GM20000 (cell line): ENCODE results near the gene FAM124A.

ENCODE experiments used
- DNase-seq: peaks from one replicate; pipeline ENCODE4 v3.0.0; 2012; ENCODE audit warnings: low spot score
- CTCF ChIP-seq: IDR thresholded peaks from 2 replicates; pipeline ENCODE4 v1.5.1; 2012; ENCODE audit warnings: mild to moderate bottlenecking, control low read depth; ENCODE audit errors: extremely low read depth, missing control alignments

Gene FAM124A

GRCh38 chr13:51249255-51249654 is 27.1 kb downstream of the FAM124A start:
- DNase-seq = no peak
- no peak for TF ChIP-seq CTCF

- no peak for TF ChIP-seq CTCF
- DNase-seq = peak; percentile 61
Observed at GRCh38 chr13:51249770-51250741, 27.9 kb downstream of the FAM124A start.

GRCh38 chr13:51251480-51251879 is 29.3 kb downstream of the FAM124A start:
- TF ChIP-seq CTCF = no peak
- DNase-seq = no peak

- DNase-seq = peak; percentile 50
- TF ChIP-seq CTCF = no peak
Observed at GRCh38 chr13:51252954-51253532, 30.8 kb downstream of the FAM124A start.

GRCh38 chr13:51255556-51255955 is 33.4 kb downstream of the FAM124A start:
- no peak for TF ChIP-seq CTCF

GRCh38 chr13:51257187-51257586 is 35.0 kb downstream of the FAM124A start:
- no peak for TF ChIP-seq CTCF
- no peak for DNase-seq

More at GRCh38 chr13:51255556-51255955, 33.4 kb downstream of the FAM124A start:
- DNase-seq = no peak

- no peak for TF ChIP-seq CTCF
- DNase-seq = no peak
Observed at GRCh38 chr13:51258612-51259548, 36.7 kb downstream of the FAM124A start.
